A549 treated with dexamethasone at 1 μM for 4 hours (cell line): ENCODE data around the gene ENGASE. TPM values are rescaled to one million over a fixed set of nuclear protein-coding genes. Genes with fewer than 3 reads are reported as not detected.

Source experiments
- total RNA-seq: library from RNA; stranded (reverse); fragments of 200-300 nt; extraction: Qiagen RNA extraction; gene quantifications from 5 replicates; pipeline ENCODE4 v1.2.3, GENCODE V29; 2022

The ENGASE gene, protein sequence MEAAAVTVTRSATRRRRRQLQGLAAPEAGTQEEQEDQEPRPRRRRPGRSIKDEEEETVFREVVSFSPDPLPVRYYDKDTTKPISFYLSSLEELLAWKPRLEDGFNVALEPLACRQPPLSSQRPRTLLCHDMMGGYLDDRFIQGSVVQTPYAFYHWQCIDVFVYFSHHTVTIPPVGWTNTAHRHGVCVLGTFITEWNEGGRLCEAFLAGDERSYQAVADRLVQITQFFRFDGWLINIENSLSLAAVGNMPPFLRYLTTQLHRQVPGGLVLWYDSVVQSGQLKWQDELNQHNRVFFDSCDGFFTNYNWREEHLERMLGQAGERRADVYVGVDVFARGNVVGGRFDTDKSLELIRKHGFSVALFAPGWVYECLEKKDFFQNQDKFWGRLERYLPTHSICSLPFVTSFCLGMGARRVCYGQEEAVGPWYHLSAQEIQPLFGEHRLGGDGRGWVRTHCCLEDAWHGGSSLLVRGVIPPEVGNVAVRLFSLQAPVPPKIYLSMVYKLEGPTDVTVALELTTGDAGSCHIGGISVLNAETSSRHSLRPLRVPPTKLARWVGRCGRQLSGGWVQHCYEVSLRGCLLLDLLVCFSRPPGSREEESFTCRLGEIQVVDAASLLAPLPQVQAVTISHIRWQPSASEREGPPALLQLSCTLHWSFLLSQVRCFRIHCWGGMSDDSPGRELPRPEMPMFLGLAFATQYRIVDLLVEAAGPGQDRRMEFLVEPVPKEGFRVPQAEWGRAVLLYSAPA
- total RNA-seq, result 7.8 to 18.8 TPM (median 14.8 TPM) in 5 replicates

DNA sequence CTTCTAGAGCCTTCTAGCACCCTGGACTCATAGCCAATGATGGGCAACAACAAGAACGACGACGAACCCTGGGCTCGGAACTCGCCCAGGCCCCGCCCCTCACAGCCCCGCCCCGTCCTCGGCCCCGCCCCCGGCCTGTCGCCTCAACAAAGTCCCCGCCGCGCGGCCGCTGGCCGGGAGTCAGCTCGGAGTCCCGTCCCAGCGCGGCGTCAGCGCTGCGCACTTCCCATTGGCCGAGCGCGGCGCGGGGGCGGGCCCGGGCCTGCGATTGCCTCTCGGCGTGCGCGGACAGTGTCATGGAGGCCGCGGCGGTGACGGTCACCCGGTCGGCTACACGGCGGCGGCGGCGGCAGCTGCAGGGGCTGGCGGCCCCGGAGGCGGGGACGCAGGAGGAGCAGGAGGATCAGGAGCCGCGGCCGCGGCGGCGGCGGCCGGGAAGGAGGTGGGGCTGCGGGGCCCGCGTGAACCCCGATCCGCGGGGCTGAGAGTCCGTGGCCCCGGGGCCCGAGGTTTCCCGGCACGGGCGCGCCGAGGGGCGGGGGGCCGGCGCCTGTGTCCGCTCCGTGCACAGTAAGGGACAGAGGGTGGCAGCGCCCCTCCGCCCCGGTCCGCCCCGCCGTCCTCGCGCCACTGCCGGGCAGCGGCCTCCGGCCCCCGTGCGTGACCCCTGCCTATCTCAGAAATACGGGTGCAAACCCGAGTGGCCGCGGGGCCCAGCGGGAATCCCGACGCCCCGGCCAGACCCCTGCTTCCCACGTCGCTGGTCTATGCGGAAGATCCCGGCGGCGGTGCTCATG, at the start of gene ENGASE:
Gene ENGASE, plus strand, starts transcription at position 176 of the 797 bp plus-strand sequence. Its CDS starts 121 bp downstream, at position 297.

Other genes with a start within 250 kb of the ENGASE start
- gene USP36, start 234.0 kb upstream of the ENGASE start, total RNA-seq, result 46.3 to 62.8 TPM (median 56.6 TPM) in 5 replicates
- gene CEP295NL, start 171.6 kb upstream of the ENGASE start, total RNA-seq, result 0.34 to 0.54 TPM (median 0.40 TPM) in 5 replicates
- 188 to 255 TPM (median 232 TPM) in 5 replicates for gene TIMP2, start 149.4 kb upstream of the ENGASE start, total RNA-seq
- gene LGALS3BP, start 94.9 kb upstream of the ENGASE start, total RNA-seq, result 68.1 to 82.0 TPM (median 76.3 TPM) in 5 replicates
- 71.2 to 86.0 TPM (median 83.6 TPM) in 5 replicates for gene CANT1, start 65.1 kb upstream of the ENGASE start, total RNA-seq
- 55.7 to 66.1 TPM (median 59.8 TPM) in 5 replicates for gene C1QTNF1, start 50.7 kb upstream of the ENGASE start, total RNA-seq